Right lobe of liver (tissue), 6 donors: ENCODE data around the gene LSM2. TPM values are rescaled to one million over a fixed set of nuclear protein-coding genes. Genes with fewer than 3 reads are reported as not detected.
A peak's percentile ranks its signal among the peaks of the same experiment; 100 is the strongest.
"Not testable (repeated sequence)": the region's sequence is repeated elsewhere in the genome, so short reads cannot be mapped to it uniquely, and the experiment has no call there.

ENCODE experiments used
- ATAC-seq, 4 donors: fragments of 200-7000 bp; cut with Tn5 transposase; one replicate each; pipeline ENCODE4 v1.9.1; 2020; ENCODE audit warnings: mild to moderate bottlenecking in 4 of 4, moderate library complexity in 4 of 4
- DNase-seq, 3 donors: peaks; one replicate each; pipeline ENCODE4 v3.0.0-alpha.2; 2020
- H3K27ac ChIP-seq, 3 donors: fragments of 200-600 bp; one replicate each; pipeline ENCODE4 v1.8.0; 2022
- H3K27me3 ChIP-seq, 2 donors: fragments of 200-600 bp; one replicate each; pipeline ENCODE4 v1.8.0; 2022
- H3K36me3 ChIP-seq, 4 donors: fragments of 200-600 bp; sonication (generic) in 1 of 4; one replicate each; pipeline versions ENCODE4 v1.5.1 to v1.8.0; 2017 to 2022; ENCODE audit warnings: control low read depth in 1 of 4
- H3K4me1 ChIP-seq, 4 donors: fragments of 200-600 bp; sonication (generic) in 1 of 4; one replicate each; pipeline versions ENCODE4 v1.5.1 to v1.8.0; 2017 to 2022; ENCODE audit warnings: control low read depth in 1 of 4
- H3K4me3 ChIP-seq, 3 donors: fragments of 200-600 bp; one replicate each; pipeline ENCODE4 v1.8.0; 2022
- H3K9me3 ChIP-seq, 4 donors: fragments of 200-600 bp; sonication (generic) in 1 of 4; one replicate each; pipeline versions ENCODE4 v1.5.1 to v1.8.0; 2017 to 2022; ENCODE audit warnings: control low read depth in 1 of 4
- CTCF ChIP-seq, 4 donors: fragments of 200-600 bp in 3 of 4; fragments of 450-650 bp in 1 of 4; IDR thresholded peaks; one replicate each; pipeline versions ENCODE4 v1.5.1 to v1.8.0; 2016 to 2022; ENCODE audit warnings: antibody characterized with exemption in 4 of 4, mild to moderate bottlenecking in 2 of 4
- POLR2A ChIP-seq: fragments of 450-650 bp; IDR thresholded peaks from one replicate; pipeline ENCODE4 v1.6.1; 2017; ENCODE audit warnings: antibody characterized with exemption, mild to moderate bottlenecking
- WGBS: methylation state at CpG from one replicate; pipeline ENCODE4 v1.1.6; 2018; ENCODE audit warnings: low coverage, low lambda C conversion rate; ENCODE audit not compliant: insufficient coverage; ENCODE audit errors: missing lambda C conversion rate; 5-methylcytosine and 5-hydroxymethylcytosine counted together
- intact Hi-C, 2 donors: fragments of 100-400 bp; cut with DNase I; formaldehyde crosslinking; loops; one replicate each; pipeline versions ENCODE4 v1.11.2 to v1.14.1; 2022
- total RNA-seq, 6 experiments: library from RNA; depleted of rRNA in 2 of 6; stranded (reverse); fragments of >200 nt in 2 of 6; fragmentation: NEBNext Ultra II Directional in 3 of 6; extraction: Animal tissue kit (Norgen Biotek cat#: 25700) in 3 of 6; gene quantifications; one replicate each; pipeline versions ENCODE4 v1.1.0 to v1.2.4, GENCODE V29; 2016 to 2023
- donor health status: DM: no; HTN: yes; CAD: no.
- donor health status: DM: no; HTN: no; CAD: no.
- donor health status: DM: no; HTN: no; CAD: no.
- donor health status: DM: no; HTN: yes; CAD: no.
- donor health status: DM: no; HTN: yes; CAD: no.

The LSM2 gene
- total RNA-seq, 6 experiments from 2014 or later = 11.0 to 26.1 (median 11.6) TPM

- intact Hi-C loops = no loop called here
- H3K36me3 ChIP-seq = no peaks in the 10 kb centered on the region
- WGBS = 93% methylated on average over 2 of the region's 2 CpGs
- H3K4me1 ChIP-seq = peaks cover 0 to 10% (median 0%) of the 10 kb centered on the region in 4 donors
- DNase-seq (no peak), ATAC-seq (no peak)
- H3K27me3 ChIP-seq = no peaks in the 10 kb centered on the region
- H3K9me3 ChIP-seq = no peaks in the 10 kb centered on the region
- no peak overlapping the region for H3K4me3 ChIP-seq
- TF ChIP-seq CTCF (IDR thresholded peaks at IDR 0.05) = no peak
- no peak for TF ChIP-seq POLR2A
- H3K27ac ChIP-seq = no peak overlapping the region
Measured at GRCh38 chr6:31847276-31847978, 40.7 kb upstream of the LSM2 start.

GRCh38 chr6:31844507-31844906 lies 37.7 kb upstream of the LSM2 start:
- no peak overlapping the region for H3K27ac ChIP-seq
- H3K4me3 ChIP-seq = no peak overlapping the region
- no peaks in the 10 kb centered on the region for H3K27me3 ChIP-seq
- DNase-seq (no peak), ATAC-seq (peak in 3 of 4 donors; percentile 23 to 45 (median 38))
- H3K36me3 ChIP-seq = peaks cover 6 to 16% (median 10%) of the 10 kb centered on the region in 4 donors
- 94% methylated on average over 3 of the region's 3 CpGs for WGBS
- TF ChIP-seq POLR2A (no peak), CTCF (IDR thresholded peaks at IDR 0.05) (no peak)
- intact Hi-C loops = no loop called here
- no peaks in the 10 kb centered on the region for H3K9me3 ChIP-seq
- no peaks in the 10 kb centered on the region for H3K4me1 ChIP-seq

- no peaks in the 10 kb centered on the region for H3K27me3 ChIP-seq
- ATAC-seq (no peak), DNase-seq (no peak)
- no peak overlapping the region for H3K27ac ChIP-seq
- TF ChIP-seq CTCF (IDR thresholded peaks at IDR 0.05) (no peak), POLR2A (no peak)
- peaks cover 11 to 41% (median 24%) of the 10 kb centered on the region in 4 donors for H3K36me3 ChIP-seq
- WGBS = 97% methylated on average over 9 of the region's 9 CpGs
- peaks cover 0 to 14% (median 4%) of the 10 kb centered on the region in 4 donors for H3K4me1 ChIP-seq
- H3K9me3 ChIP-seq = no peaks in the 10 kb centered on the region
- no peak overlapping the region for H3K4me3 ChIP-seq
- intact Hi-C loops = no loop called here
Measured at GRCh38 chr6:31842053-31842452, 35.3 kb upstream of the LSM2 start.

GRCh38 chr6:31839779-31840126 lies 33.0 kb upstream of the LSM2 start:
- WGBS = 86% methylated on average over 8 of the region's 8 CpGs
- not testable (repeated sequence) for H3K4me3 ChIP-seq, ATAC-seq, DNase-seq, H3K27me3 ChIP-seq, H3K9me3 ChIP-seq, H3K27ac ChIP-seq
- Histone ChIP-seq H3K4me1 (peaks cover 0 to 27% (median 10%) of the 10 kb centered on the region in 4 donors), H3K36me3 (peaks cover 11 to 41% (median 24%) of the 10 kb centered on the region in 4 donors)
- intact Hi-C loops = loop anchor here (10.0 kb wide), 1 partner anchor 65 kb away; the partner anchor contains the start of gene VWA7 (in 2 of the 2)

- Histone ChIP-seq H3K9me3 (no peaks in the 10 kb centered on the region), H3K36me3 (peaks cover 11 to 41% (median 24%) of the 10 kb centered on the region in 4 donors), H3K4me1 (peaks cover 0 to 27% (median 11%) of the 10 kb centered on the region in 4 donors), H3K27me3 (no peaks in the 10 kb centered on the region), H3K27ac (no peak overlapping the region), H3K4me3 (no peak overlapping the region)
- TF ChIP-seq CTCF (IDR thresholded peaks at IDR 0.05) = no peak
- TF ChIP-seq POLR2A = no peak
- intact Hi-C loops = loop anchor here (10.0 kb wide), 1 partner anchor 64 kb away; the partner anchor contains the start of gene VWA7 (in 2 of the 2)
- WGBS = 67% methylated on average over 1 of the region's 3 CpGs
- no peak for DNase-seq
- no peak for ATAC-seq
Measured at GRCh38 chr6:31838968-31839367, 32.2 kb upstream of the LSM2 start.

GRCh38 chr6:31838114-31838553 lies 31.4 kb upstream of the LSM2 start:
- not testable (repeated sequence) for H3K9me3 ChIP-seq, H3K27ac ChIP-seq, DNase-seq, ATAC-seq, H3K4me3 ChIP-seq, H3K27me3 ChIP-seq
- Histone ChIP-seq H3K36me3 (peaks cover 11 to 41% (median 24%) of the 10 kb centered on the region in 4 donors), H3K4me1 (peaks cover 0 to 28% (median 13%) of the 10 kb centered on the region in 4 donors)
- 94% methylated on average over 8 of the region's 9 CpGs for WGBS
- intact Hi-C loops = loop anchor here (10.0 kb wide), 1 partner anchor 63 kb away; the partner anchor contains the start of gene VWA7 (in 2 of the 2)
